GM19043 (cell line): Measurements from ENCODE around the gene SLAMF7.
"Not testable (repeated sequence)": the region's sequence is repeated elsewhere in the genome, so short reads cannot be mapped to it uniquely, and the experiment has no call there.

Source experiments
- ATAC-seq: cut with Tn5 transposase; IDR thresholded peaks from one replicate; pipeline ENCODE4 v1.9.1; 2021; ENCODE audit warnings: low read depth; ENCODE audit not compliant: unreplicated experiment

SLAMF7 gene, protein sequence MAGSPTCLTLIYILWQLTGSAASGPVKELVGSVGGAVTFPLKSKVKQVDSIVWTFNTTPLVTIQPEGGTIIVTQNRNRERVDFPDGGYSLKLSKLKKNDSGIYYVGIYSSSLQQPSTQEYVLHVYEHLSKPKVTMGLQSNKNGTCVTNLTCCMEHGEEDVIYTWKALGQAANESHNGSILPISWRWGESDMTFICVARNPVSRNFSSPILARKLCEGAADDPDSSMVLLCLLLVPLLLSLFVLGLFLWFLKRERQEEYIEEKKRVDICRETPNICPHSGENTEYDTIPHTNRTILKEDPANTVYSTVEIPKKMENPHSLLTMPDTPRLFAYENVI

GRCh38 chr1:160739098-160739511 is at the start of gene SLAMF7:
Gene SLAMF7, plus strand, starts transcription at chr1:160739247. Its CDS starts 55 bp downstream, at chr1:160739302.
- ATAC-seq: peak; percentile 59

GRCh38 chr1:160692390-160692789 is 46.7 kb upstream of the SLAMF7 start:
- not testable (repeated sequence) for ATAC-seq

DNA sequence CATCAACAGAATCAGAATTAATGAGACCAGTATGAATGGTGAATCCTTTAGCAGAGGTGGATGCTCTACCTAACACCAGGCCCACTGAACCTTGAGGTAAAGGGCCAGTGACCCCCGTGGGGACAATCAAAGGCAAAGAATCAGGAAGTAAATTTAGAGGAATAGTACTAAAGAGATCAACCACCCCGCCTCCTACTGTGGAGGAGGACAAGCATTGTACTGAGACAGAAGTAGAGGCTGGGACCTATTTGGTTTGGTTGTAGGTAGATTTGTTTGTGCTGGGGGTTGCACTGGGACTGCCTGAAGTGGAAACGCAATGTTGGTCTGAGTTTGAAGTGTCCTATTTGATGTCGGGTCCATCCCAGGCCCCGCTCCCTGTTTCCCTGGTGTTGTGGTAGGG is 36.9 kb upstream of the SLAMF7 start:
- no peak for ATAC-seq

DNA sequence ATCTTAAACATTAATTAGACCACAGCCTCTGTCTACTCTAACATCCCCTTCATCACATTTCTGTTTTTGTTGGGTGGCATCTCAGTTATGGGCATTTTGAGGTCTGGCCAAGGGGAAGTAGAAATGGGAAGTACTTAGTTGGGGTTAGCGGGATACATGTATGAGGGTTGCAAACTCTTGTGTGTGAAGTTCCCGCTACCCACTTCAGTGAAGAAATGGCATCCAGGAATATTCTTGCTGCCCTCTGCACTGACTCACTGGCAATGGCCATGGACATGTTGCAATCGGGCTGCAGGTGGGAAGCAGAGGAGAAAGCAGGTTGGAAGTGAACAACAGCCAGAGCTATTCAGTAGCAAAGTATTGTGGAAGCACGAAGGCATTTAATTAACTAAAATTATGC is 34.8 kb upstream of the SLAMF7 start:
- no peak for ATAC-seq

DNA sequence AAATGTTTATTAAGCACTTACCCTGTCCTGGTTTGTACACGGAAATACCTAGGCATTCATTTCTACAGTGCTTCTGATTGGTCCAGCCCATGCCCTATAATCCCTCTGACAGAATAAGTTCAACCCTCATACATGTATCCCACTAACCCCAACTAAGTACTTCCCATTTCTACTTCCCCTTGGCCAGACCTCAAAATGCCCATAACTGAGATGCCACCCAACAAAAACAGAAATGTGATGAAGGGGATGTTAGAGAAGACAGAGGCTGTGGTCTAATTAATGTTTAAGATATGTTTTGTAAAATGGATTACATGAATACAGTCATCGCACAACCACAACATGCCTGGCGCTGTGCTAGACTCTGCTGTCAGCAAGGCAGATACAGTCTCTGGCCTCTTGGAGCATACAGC is 33.8 kb upstream of the SLAMF7 start:
- not testable (repeated sequence) for ATAC-seq

- ATAC-seq: no peak
Observed at GRCh38 chr1:160705742-160706141, 33.3 kb upstream of the SLAMF7 start.

GRCh38 chr1:160706526-160707235 is 32.4 kb upstream of the SLAMF7 start:
- no peak for ATAC-seq

GRCh38 chr1:160707236-160708064 is 31.6 kb upstream of the SLAMF7 start:
- no peak for ATAC-seq

GRCh38 chr1:160708118-160708517 is 30.9 kb upstream of the SLAMF7 start:
- ATAC-seq: no peak

GRCh38 chr1:160708801-160709200 is 30.2 kb upstream of the SLAMF7 start:
- peak; percentile 53 for ATAC-seq

DNA sequence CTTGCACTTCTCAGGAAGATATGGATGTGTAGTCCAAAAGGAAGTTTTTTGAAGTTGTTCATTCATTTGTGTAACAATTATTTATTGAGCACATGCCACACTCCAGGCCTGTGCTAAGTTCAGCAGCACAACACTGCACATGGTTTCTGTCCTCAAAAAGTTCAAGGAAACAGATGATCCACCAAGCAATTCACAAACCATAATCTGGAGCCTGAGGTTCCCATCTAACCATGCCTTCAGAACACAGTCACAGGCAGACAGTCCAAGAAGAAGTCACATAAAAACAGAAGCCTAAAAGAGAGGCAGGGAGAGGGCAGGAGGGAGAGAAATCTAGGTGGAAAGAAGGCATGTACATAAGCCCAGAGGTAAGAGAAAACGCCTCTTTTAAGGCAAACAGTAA is 29.3 kb upstream of the SLAMF7 start:
- ATAC-seq: no peak

- no peak for ATAC-seq
Observed at GRCh38 chr1:160710517-160711252, 28.4 kb upstream of the SLAMF7 start.

GRCh38 chr1:160711276-160711601 is 27.8 kb upstream of the SLAMF7 start:
- no peak for ATAC-seq

GRCh38 chr1:160711602-160712311 is 27.3 kb upstream of the SLAMF7 start, which contains the start of gene CD48:
Gene CD48, minus strand, starts transcription at chr1:160711822. Its CDS starts 59 bp downstream, at chr1:160711763.
- peak; percentile 34 for ATAC-seq

GRCh38 chr1:160712525-160713080 is 26.4 kb upstream of the SLAMF7 start:
- not testable (repeated sequence) for ATAC-seq

DNA sequence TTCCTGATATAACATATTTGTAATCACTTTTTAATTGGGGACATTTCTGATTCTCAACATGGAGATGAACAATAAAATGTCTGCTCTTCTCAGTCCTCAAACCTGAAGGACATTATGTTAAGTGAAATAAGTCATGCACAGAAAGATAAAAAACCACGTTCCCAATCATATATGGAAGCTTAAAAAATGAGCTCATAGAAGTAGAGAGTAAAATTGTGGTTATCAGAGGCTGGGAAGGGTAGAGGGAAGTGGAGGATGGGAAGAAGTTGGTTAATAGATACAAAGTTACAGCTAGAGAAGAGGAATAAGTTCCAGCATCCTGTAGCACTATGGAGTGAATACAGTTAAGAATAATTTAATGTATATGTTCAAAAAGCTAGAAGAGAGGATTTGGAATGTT is 25.9 kb upstream of the SLAMF7 start:
- ATAC-seq: no peak

DNA sequence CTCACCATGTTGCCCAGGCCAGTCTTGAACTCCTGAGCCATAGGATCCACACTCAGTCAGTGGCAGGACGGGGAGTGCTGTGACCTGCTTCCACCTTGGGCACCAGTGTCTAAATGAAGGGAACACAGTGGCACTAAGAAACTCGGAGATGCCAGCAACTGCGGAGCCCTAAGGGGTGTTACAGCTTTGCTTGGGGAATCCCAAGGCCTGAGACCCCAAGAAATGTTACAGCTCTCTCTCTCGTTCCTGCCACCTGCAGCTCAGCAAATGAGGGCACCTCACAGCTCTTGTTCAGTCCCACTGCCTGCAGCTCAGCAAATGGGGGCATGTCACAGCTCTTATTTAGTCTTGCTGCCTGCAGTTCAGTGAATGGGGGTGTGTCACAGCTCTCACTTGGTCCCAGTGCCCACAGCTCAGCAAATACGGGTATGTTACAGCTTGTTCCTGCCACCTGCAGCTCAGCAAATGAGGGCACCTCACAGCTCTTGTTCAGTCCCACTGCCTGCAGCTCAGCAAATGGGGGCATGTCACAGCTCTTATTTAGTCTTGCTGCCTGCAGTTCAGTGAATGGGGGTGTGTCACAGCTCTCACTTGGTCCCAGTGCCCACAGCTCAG is 24.9 kb upstream of the SLAMF7 start:
- ATAC-seq: not testable (repeated sequence)

DNA sequence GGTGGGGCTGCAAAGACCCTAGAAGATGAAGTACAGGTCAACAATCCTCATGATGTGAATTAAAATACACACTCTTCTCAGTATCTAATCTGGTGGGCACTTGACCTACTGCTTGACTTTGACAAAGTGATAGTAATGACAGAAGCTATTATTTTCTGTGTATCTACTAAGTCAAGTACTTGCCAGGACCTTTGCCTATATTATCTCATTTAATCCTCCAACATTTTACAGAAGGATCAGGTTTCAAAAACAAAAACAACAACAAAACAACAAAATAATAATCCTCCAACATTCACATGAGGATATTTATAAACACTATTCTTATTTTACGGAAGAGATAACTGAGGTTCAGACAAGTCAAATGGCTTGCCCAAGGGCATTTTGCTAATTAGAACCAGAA is 23.0 kb upstream of the SLAMF7 start:
- ATAC-seq: no peak

DNA sequence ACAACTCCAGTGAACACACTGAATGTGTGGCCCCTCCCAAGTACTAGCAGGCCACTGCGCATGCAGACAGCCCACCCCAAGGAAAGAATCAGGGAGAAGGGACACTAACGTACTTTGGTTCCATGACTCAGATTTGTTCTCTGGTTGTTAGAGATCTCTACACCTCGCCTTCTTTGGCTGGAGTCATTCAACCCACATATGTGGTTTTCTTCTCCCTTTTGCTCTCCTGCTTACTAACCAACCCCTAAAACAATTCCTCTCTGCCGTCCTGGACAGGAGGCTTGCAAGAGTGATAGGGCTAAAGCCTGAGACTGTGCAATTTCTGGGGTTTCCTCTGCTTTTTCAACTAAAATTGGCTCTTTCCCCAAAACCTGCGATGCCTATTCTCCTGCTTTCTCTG is 21.7 kb upstream of the SLAMF7 start:
- no peak for ATAC-seq
